GM19193 (cell line): ENCODE measurements around the gene THBS2.
A peak's percentile ranks its signal among the peaks of the same experiment; 100 is the strongest.

Source experiments
- POLR2A ChIP-seq: IDR thresholded peaks from 4 replicates; pipeline ENCODE4 v1.6.1; 2011; ENCODE audit not compliant: insufficient read depth, insufficient read length; ENCODE audit errors: extremely low read depth

The THBS2 gene

GRCh38 chr6:169212897-169213813 is 40.5 kb downstream of the THBS2 start:
- TF ChIP-seq POLR2A, result peak; percentile 23

GRCh38 chr6:169212436-169212835 is 41.2 kb downstream of the THBS2 start:
- TF ChIP-seq POLR2A, result no peak

- TF ChIP-seq POLR2A, result no peak
Observed at GRCh38 chr6:169211881-169212280, 41.8 kb downstream of the THBS2 start.

- no peak for TF ChIP-seq POLR2A
Observed at GRCh38 chr6:169210611-169211010, 43.0 kb downstream of the THBS2 start.

GRCh38 chr6:169208011-169208410 is 45.6 kb downstream of the THBS2 start:
- no peak for TF ChIP-seq POLR2A

GRCh38 chr6:169207482-169207881 is 46.2 kb downstream of the THBS2 start:
- TF ChIP-seq POLR2A, result no peak

- TF ChIP-seq POLR2A, result no peak
Observed at GRCh38 chr6:169205176-169206160, 48.2 kb downstream of the THBS2 start.

GRCh38 chr6:169204167-169204566 is 49.5 kb downstream of the THBS2 start:
- TF ChIP-seq POLR2A, result no peak

- TF ChIP-seq POLR2A, result no peak
Observed at GRCh38 chr6:169201985-169202384, 51.7 kb downstream of the THBS2 start.

GRCh38 chr6:169200893-169201514 is 52.6 kb downstream of the THBS2 start:
- no peak for TF ChIP-seq POLR2A

GRCh38 chr6:169199625-169200335 is 53.9 kb downstream of the THBS2 start:
- no peak for TF ChIP-seq POLR2A

- no peak for TF ChIP-seq POLR2A
Observed at GRCh38 chr6:169198885-169199284, 54.8 kb downstream of the THBS2 start.

- no peak for TF ChIP-seq POLR2A
Observed at GRCh38 chr6:169194737-169195136, 58.9 kb downstream of the THBS2 start.

- TF ChIP-seq POLR2A, result no peak
Observed at GRCh38 chr6:169190970-169191369, 62.7 kb downstream of the THBS2 start.

- TF ChIP-seq POLR2A, result no peak
Observed at GRCh38 chr6:169190144-169190584, 63.5 kb downstream of the THBS2 start.

GRCh38 chr6:169189686-169190085 is 64.0 kb downstream of the THBS2 start:
- no peak for TF ChIP-seq POLR2A
